Breast epithelium (tissue), 4 donors: Measurements from ENCODE around the gene CCDC167. TPM values are rescaled to one million over a fixed set of nuclear protein-coding genes. Genes with fewer than 3 reads are reported as not detected.

Experiments used
- DNase-seq, 2 donors: peaks; one replicate each; pipeline ENCODE4 v3.0.0-alpha.2; 2019; ENCODE audit warnings: low spot score in 2 of 2
- H3K27ac ChIP-seq, 2 donors: fragments of 200-600 bp; sonication (generic) in 1 of 2; one replicate each; pipeline ENCODE4 v1.5.1; 2016 to 2019; ENCODE audit warnings: mild to moderate bottlenecking in 1 of 2
- H3K27me3 ChIP-seq, 2 donors: fragments of 200-600 bp; sonication (generic) in 1 of 2; one replicate each; pipeline versions ENCODE4 v1.5.1 to v1.6.0; 2017 to 2019; ENCODE audit warnings: control low read depth in 1 of 2, mild to moderate bottlenecking in 1 of 2
- H3K36me3 ChIP-seq: fragments of 200-600 bp; one replicate; pipeline ENCODE4 v1.5.1; 2019
- H3K4me1 ChIP-seq, 2 donors: fragments of 200-600 bp; sonication (generic); one replicate each; pipeline ENCODE4 v1.5.1; 2016 to 2019; ENCODE audit warnings: control low read depth in 1 of 2
- H3K4me3 ChIP-seq, 3 donors: fragments of 200-600 bp; sonication (generic); 1 replicate in 2 of 3; 2 replicates in 1 of 3; pipeline ENCODE4 v1.5.1; 2016 to 2019; ENCODE audit warnings: mild to moderate bottlenecking in 3 of 3, moderate library complexity in 2 of 3
- H3K9me3 ChIP-seq, 2 donors: fragments of 200-600 bp; sonication (generic) in 1 of 2; one replicate each; pipeline ENCODE4 v1.5.1; 2016 to 2019; ENCODE audit warnings: control low read depth in 1 of 2
- POLR2A ChIP-seq: fragments of 450-650 bp; IDR thresholded peaks from one replicate; pipeline ENCODE4 v1.6.1; 2016; ENCODE audit warnings: antibody characterized with exemption, mild to moderate bottlenecking, moderate library complexity
- POLR2AphosphoS5 ChIP-seq, 3 donors: sonication (generic); formaldehyde crosslinking; IDR thresholded peaks; one replicate each; pipeline ENCODE4 v1.6.1; 2017; ENCODE audit warnings: antibody characterized with exemption in 3 of 3
- intact Hi-C: fragments of 100-400 bp; cut with DNase I; formaldehyde crosslinking; loops from one replicate; pipeline ENCODE4 v1.15.1; 2023; ENCODE audit warnings: low total_unique reads
- total RNA-seq, 3 donors: library from RNA; depleted of rRNA; stranded (reverse); fragments of >200 nt; gene quantifications; one replicate each; pipeline ENCODE4 v1.1.0, GENCODE V29; 2016
- TF ChIP-seq, protein P1 (sequence below), 3 donors: fragments of 450-650 bp; IDR thresholded peaks; one replicate each; pipeline ENCODE4 v1.5.1; 2016 to 2017; ENCODE audit warnings: antibody characterized with exemption in 3 of 3, mild to moderate bottlenecking in 3 of 3, moderate library complexity in 3 of 3

Gene CCDC167
- total RNA-seq, 3 donors from 2014 or later: 14.1 to 39.3 (median 14.8) TPM

GRCh38 chr6:37512400-37513011 lies 12.8 kb upstream of the CCDC167 start:
- peak overlapping the region in 1 of 2 donors; percentile 12 for H3K27ac ChIP-seq
- H3K27me3 ChIP-seq: peaks cover 0 to 19% of the 10 kb centered on the region in 2 donors
- DNase-seq: peak in 1 of 2 donors; percentile 36
- peaks cover 9 to 17% of the 10 kb centered on the region in 2 donors for H3K4me1 ChIP-seq
- no peaks in the 10 kb centered on the region for H3K9me3 ChIP-seq
- H3K36me3 ChIP-seq: no peaks in the 10 kb centered on the region
- intact Hi-C loops: no loop called here
- TF ChIP-seq, protein P1, sequence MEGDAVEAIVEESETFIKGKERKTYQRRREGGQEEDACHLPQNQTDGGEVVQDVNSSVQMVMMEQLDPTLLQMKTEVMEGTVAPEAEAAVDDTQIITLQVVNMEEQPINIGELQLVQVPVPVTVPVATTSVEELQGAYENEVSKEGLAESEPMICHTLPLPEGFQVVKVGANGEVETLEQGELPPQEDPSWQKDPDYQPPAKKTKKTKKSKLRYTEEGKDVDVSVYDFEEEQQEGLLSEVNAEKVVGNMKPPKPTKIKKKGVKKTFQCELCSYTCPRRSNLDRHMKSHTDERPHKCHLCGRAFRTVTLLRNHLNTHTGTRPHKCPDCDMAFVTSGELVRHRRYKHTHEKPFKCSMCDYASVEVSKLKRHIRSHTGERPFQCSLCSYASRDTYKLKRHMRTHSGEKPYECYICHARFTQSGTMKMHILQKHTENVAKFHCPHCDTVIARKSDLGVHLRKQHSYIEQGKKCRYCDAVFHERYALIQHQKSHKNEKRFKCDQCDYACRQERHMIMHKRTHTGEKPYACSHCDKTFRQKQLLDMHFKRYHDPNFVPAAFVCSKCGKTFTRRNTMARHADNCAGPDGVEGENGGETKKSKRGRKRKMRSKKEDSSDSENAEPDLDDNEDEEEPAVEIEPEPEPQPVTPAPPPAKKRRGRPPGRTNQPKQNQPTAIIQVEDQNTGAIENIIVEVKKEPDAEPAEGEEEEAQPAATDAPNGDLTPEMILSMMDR (IDR thresholded peaks at IDR 0.05): no peak
- TF ChIP-seq POLR2AphosphoS5 (IDR thresholded peaks at IDR 0.05) (no peak), POLR2A (no peak)
- H3K4me3 ChIP-seq: peak overlapping the region in 1 of 3 donors; percentile 15

DNA sequence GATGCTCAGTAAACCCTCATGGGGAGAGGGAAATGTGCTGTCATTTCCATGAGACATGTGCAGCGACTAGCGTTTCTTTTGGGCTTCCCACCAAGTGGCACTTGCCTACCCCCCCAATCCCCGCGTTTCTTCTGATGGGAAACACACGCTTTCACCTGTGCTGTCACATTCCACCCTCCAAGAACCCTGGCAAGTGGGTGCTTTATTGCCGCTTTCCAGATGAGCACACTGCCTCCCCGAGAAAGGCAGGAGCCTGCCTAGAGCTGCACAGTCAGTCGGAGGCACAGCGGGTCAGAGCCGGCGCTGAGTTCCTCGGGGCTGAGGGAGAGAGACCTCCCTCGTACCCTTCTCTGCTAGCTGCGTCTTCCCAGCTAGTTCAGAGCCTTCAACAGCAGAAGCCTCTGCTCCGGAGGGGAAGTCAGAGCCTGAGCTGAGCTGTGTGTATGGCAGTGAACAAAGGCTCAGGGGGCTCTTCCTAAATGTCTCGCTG lies 12.3 kb upstream of the CCDC167 start:
- TF ChIP-seq, protein P1 (IDR thresholded peaks at IDR 0.05): no peak
- TF ChIP-seq POLR2AphosphoS5 (IDR thresholded peaks at IDR 0.05) (no peak), POLR2A (no peak)
- no peak for DNase-seq
- no peaks in the 10 kb centered on the region for H3K9me3 ChIP-seq
- no peak overlapping the region for H3K4me3 ChIP-seq
- intact Hi-C loops: no loop called here
- H3K36me3 ChIP-seq: no peaks in the 10 kb centered on the region
- H3K4me1 ChIP-seq: peaks cover 9 to 11% of the 10 kb centered on the region in 2 donors
- H3K27ac ChIP-seq: peak overlapping the region in 1 of 2 donors; percentile 12
- H3K27me3 ChIP-seq: peaks cover 0 to 19% of the 10 kb centered on the region in 2 donors

GRCh38 chr6:37511201-37511600 lies 11.5 kb upstream of the CCDC167 start:
- intact Hi-C loops: no loop called here
- no peaks in the 10 kb centered on the region for H3K36me3 ChIP-seq
- no peak for DNase-seq
- H3K4me3 ChIP-seq: no peak overlapping the region
- peaks cover 5 to 7% of the 10 kb centered on the region in 2 donors for H3K4me1 ChIP-seq
- no peak for TF ChIP-seq POLR2A
- TF ChIP-seq POLR2AphosphoS5 (IDR thresholded peaks at IDR 0.05): no peak
- TF ChIP-seq, protein P1 (IDR thresholded peaks at IDR 0.05): no peak
- no peaks in the 10 kb centered on the region for H3K9me3 ChIP-seq
- H3K27ac ChIP-seq: no peak overlapping the region
- H3K27me3 ChIP-seq: peaks cover 0 to 19% of the 10 kb centered on the region in 2 donors

- H3K36me3 ChIP-seq: no peaks in the 10 kb centered on the region
- TF ChIP-seq POLR2A: no peak
- TF ChIP-seq POLR2AphosphoS5 (IDR thresholded peaks at IDR 0.05): no peak
- TF ChIP-seq, protein P1 (IDR thresholded peaks at IDR 0.05): no peak
- intact Hi-C loops: no loop called here
- H3K4me3 ChIP-seq: no peak overlapping the region
- no peaks in the 10 kb centered on the region for H3K9me3 ChIP-seq
- DNase-seq: no peak
- no peaks in the 10 kb centered on the region for H3K4me1 ChIP-seq
- H3K27ac ChIP-seq: no peak overlapping the region
- peaks cover 0 to 10% of the 10 kb centered on the region in 2 donors for H3K27me3 ChIP-seq
Observed at GRCh38 chr6:37507690-37508421, 8.2 kb upstream of the CCDC167 start.

- Histone ChIP-seq H3K36me3 (no peaks in the 10 kb centered on the region), H3K27me3 (peaks cover 0 to 3% of the 10 kb centered on the region in 2 donors), H3K27ac (no peak overlapping the region), H3K4me3 (no peak overlapping the region), H3K9me3 (no peaks in the 10 kb centered on the region), H3K4me1 (no peaks in the 10 kb centered on the region)
- intact Hi-C loops: no loop called here
- DNase-seq: no peak
- TF ChIP-seq POLR2A (no peak), POLR2AphosphoS5 (IDR thresholded peaks at IDR 0.05) (no peak)
- TF ChIP-seq, protein P1 (IDR thresholded peaks at IDR 0.05): no peak
Observed at GRCh38 chr6:37507077-37507476, 7.4 kb upstream of the CCDC167 start.
